HEK293 (cell line): ENCODE results near the gene B3GALNT1.

ENCODE experiments used
- CTCF ChIA-PET: fragments of 350-600 bp; formaldehyde crosslinking; extraction: SDS; loops from one replicate; lab custom pipeline; 2021; ENCODE audit warnings: antibody characterized with exemption; lab: Yijun Ruan, JAX
- POLR2A ChIA-PET: fragments of 300-600 bp; formaldehyde crosslinking; extraction: SDS; loops from one replicate; lab custom pipeline; 2020; ENCODE audit warnings: antibody characterized with exemption, inconsistent platforms; lab: Yijun Ruan, JAX
- H3K27ac ChIP-seq: fragments of 200-500 bp; sonication (Bioruptor generic); 2 replicates; pipeline ENCODE4 v1.5.1; 2014; ENCODE audit warnings: low read depth, low read length, control low read depth, inconsistent platforms; ENCODE audit errors: extremely low read depth
- H3K36me3 ChIP-seq, 2 experiments: fragments of 200-500 bp in 1 of 2; sonication (Bioruptor generic) in 1 of 2; 1 replicate in 1 of 2; 2 replicates in 1 of 2; pipeline ENCODE4 v1.5.1; 2014 to 2017; ENCODE audit warnings: inconsistent platforms in 2 of 2, low read length in 2 of 2; ENCODE audit not compliant: control insufficient read depth in 2 of 2, insufficient read depth in 1 of 2
- H3K4me1 ChIP-seq: fragments of 200-500 bp; sonication (Bioruptor generic); 2 replicates; pipeline ENCODE4 v1.5.1; 2014; ENCODE audit warnings: mild to moderate bottlenecking, low read length, inconsistent platforms; ENCODE audit not compliant: control insufficient read depth, insufficient read depth
- H3K4me3 ChIP-seq: 2 replicates; pipeline ENCODE4 v1.5.1; 2011; ENCODE audit warnings: low read depth, mild to moderate bottlenecking, control low read depth, low read length, moderate library complexity
- H3K9me3 ChIP-seq: fragments of 200-500 bp; sonication (Bioruptor generic); 2 replicates; pipeline ENCODE4 v1.5.1; 2014; ENCODE audit warnings: low read depth, low read length, inconsistent platforms; ENCODE audit not compliant: control insufficient read depth, insufficient read depth
- HOXA7 ChIP-seq: sonication (generic); formaldehyde crosslinking; IDR thresholded peaks from 2 replicates; pipeline ENCODE4 v1.8.1; 2022; ENCODE audit warnings: missing genetic modification reagents, borderline replicate concordance
- MZF1 ChIP-seq: fragments of 450-650 bp; formaldehyde crosslinking; IDR thresholded peaks from 2 replicates; pipeline ENCODE4 v1.5.1; 2017; ENCODE audit warnings: missing biosample characterization, missing genetic modification characterization, borderline replicate concordance
- SCRT2 ChIP-seq: fragments of 450-650 bp; formaldehyde crosslinking; IDR thresholded peaks from 2 replicates; pipeline ENCODE4 v1.5.1; 2016; ENCODE audit warnings: missing biosample characterization, missing genetic modification characterization
- ZFP69B ChIP-seq: fragments of 450-650 bp; formaldehyde crosslinking; IDR thresholded peaks from 2 replicates; pipeline ENCODE4 v1.5.1; 2016; ENCODE audit warnings: missing biosample characterization, missing genetic modification characterization
- ZNF169 ChIP-seq: fragments of 450-650 bp; formaldehyde crosslinking; IDR thresholded peaks from 2 replicates; pipeline ENCODE4 v1.5.1; 2016; ENCODE audit warnings: missing biosample characterization, missing genetic modification characterization
- ZNF623 ChIP-seq: fragments of 450-650 bp; formaldehyde crosslinking; IDR thresholded peaks from 2 replicates; pipeline ENCODE4 v1.5.1; 2016; ENCODE audit warnings: missing biosample characterization, missing genetic modification characterization
- ZXDB ChIP-seq: fragments of 450-650 bp; formaldehyde crosslinking; IDR thresholded peaks from 2 replicates; pipeline ENCODE4 v1.5.1; 2016; ENCODE audit warnings: missing biosample characterization, missing genetic modification characterization
- TF ChIP-seq, protein P1 (sequence below): fragments of 450-650 bp; formaldehyde crosslinking; conservative IDR thresholded peaks from 2 replicates; pipeline ENCODE4 v1.5.1; 2016; ENCODE audit warnings: low read depth, missing biosample characterization, missing genetic modification characterization
- TF ChIP-seq, protein P2 (sequence below): fragments of 450-650 bp; formaldehyde crosslinking; IDR thresholded peaks from 2 replicates; pipeline ENCODE4 v1.5.1; 2017; ENCODE audit warnings: missing biosample characterization, missing genetic modification characterization
- TF ChIP-seq, protein P3 (sequence below): fragments of 450-650 bp; formaldehyde crosslinking; IDR thresholded peaks from 2 replicates; pipeline ENCODE4 v1.5.1; 2016; ENCODE audit warnings: missing biosample characterization, missing genetic modification characterization
- TF ChIP-seq, protein P4 (sequence below): fragments of 450-650 bp; formaldehyde crosslinking; IDR thresholded peaks from 2 replicates; pipeline ENCODE4 v1.5.1; 2016; ENCODE audit warnings: missing biosample characterization, missing genetic modification characterization
- TF ChIP-seq, protein P5 (sequence below): fragments of 450-650 bp; formaldehyde crosslinking; IDR thresholded peaks from 2 replicates; pipeline ENCODE4 v1.5.1; 2016; ENCODE audit warnings: missing biosample characterization, missing genetic modification characterization, borderline replicate concordance

Gene B3GALNT1

DNA sequence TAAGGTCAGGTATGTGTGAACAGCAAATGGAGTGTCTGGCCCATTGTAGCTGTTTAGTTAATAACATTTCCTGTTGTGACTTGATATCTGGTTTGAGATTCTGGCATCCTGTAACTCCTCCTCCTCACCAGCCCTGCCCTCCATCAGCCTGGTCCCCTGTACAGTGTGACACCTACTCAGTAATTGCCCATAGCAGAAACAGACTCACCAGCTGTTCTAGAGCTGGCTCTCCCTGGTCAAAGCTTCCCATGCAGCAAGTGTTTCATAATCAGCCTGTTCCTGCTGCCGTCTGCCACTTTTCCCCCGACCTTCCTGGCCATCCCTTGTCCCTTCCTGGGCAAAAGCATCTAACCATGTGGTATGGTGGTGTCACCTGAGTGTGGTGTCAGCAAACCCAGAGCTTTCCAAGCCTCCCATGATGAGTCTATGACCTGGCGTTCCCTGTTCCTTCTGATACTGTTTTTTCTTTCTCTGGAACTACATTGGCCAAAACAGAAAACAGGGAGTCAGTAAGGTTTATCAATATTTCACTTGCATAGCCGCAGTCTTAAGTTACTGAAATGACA lies 55.4 kb downstream of the B3GALNT1 start:
- TF ChIP-seq, protein P1, sequence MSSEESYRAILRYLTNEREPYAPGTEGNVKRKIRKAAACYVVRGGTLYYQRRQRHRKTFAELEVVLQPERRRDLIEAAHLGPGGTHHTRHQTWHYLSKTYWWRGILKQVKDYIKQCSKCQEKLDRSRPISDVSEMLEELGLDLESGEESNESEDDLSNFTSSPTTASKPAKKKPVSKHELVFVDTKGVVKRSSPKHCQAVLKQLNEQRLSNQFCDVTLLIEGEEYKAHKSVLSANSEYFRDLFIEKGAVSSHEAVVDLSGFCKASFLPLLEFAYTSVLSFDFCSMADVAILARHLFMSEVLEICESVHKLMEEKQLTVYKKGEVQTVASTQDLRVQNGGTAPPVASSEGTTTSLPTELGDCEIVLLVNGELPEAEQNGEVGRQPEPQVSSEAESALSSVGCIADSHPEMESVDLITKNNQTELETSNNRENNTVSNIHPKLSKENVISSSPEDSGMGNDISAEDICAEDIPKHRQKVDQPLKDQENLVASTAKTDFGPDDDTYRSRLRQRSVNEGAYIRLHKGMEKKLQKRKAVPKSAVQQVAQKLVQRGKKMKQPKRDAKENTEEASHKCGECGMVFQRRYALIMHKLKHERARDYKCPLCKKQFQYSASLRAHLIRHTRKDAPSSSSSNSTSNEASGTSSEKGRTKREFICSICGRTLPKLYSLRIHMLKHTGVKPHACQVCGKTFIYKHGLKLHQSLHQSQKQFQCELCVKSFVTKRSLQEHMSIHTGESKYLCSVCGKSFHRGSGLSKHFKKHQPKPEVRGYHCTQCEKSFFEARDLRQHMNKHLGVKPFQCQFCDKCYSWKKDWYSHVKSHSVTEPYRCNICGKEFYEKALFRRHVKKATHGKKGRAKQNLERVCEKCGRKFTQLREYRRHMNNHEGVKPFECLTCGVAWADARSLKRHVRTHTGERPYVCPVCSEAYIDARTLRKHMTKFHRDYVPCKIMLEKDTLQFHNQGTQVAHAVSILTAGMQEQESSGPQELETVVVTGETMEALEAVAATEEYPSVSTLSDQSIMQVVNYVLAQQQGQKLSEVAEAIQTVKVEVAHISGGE (tag by site-specific recombination) = no peak
- TF ChIP-seq ZNF169 (tag by site-specific recombination) (no peak), SCRT2 (tag by site-specific recombination) (no peak), ZXDB (tag by site-specific recombination) (no peak), MZF1 (no peak), ZNF623 (tag by site-specific recombination) (no peak), ZFP69B (tag by site-specific recombination) (no peak), HOXA7 (CRISPR knock-in tag) (no peak)
- TF ChIP-seq, protein P2, sequence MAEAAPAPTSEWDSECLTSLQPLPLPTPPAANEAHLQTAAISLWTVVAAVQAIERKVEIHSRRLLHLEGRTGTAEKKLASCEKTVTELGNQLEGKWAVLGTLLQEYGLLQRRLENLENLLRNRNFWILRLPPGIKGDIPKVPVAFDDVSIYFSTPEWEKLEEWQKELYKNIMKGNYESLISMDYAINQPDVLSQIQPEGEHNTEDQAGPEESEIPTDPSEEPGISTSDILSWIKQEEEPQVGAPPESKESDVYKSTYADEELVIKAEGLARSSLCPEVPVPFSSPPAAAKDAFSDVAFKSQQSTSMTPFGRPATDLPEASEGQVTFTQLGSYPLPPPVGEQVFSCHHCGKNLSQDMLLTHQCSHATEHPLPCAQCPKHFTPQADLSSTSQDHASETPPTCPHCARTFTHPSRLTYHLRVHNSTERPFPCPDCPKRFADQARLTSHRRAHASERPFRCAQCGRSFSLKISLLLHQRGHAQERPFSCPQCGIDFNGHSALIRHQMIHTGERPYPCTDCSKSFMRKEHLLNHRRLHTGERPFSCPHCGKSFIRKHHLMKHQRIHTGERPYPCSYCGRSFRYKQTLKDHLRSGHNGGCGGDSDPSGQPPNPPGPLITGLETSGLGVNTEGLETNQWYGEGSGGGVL = no peak
- TF ChIP-seq, protein P3, sequence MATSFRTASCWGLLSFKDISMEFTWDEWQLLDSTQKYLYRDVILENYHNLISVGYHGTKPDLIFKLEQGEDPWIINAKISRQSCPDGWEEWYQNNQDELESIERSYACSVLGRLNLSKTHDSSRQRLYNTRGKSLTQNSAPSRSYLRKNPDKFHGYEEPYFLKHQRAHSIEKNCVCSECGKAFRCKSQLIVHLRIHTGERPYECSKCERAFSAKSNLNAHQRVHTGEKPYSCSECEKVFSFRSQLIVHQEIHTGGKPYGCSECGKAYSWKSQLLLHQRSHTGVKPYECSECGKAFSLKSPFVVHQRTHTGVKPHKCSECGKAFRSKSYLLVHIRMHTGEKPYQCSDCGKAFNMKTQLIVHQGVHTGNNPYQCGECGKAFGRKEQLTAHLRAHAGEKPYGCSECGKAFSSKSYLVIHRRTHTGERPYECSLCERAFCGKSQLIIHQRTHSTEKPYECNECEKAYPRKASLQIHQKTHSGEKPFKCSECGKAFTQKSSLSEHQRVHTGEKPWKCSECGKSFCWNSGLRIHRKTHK = no peak
- TF ChIP-seq, protein P4, sequence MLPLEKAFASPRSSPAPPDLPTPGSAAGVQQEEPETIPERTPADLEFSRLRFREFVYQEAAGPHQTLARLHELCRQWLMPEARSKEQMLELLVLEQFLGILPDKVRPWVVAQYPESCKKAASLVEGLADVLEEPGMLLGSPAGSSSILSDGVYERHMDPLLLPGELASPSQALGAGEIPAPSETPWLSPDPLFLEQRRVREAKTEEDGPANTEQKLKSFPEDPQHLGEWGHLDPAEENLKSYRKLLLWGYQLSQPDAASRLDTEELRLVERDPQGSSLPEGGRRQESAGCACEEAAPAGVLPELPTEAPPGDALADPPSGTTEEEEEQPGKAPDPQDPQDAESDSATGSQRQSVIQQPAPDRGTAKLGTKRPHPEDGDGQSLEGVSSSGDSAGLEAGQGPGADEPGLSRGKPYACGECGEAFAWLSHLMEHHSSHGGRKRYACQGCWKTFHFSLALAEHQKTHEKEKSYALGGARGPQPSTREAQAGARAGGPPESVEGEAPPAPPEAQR (tag by site-specific recombination) = no peak
- TF ChIP-seq, protein P5, sequence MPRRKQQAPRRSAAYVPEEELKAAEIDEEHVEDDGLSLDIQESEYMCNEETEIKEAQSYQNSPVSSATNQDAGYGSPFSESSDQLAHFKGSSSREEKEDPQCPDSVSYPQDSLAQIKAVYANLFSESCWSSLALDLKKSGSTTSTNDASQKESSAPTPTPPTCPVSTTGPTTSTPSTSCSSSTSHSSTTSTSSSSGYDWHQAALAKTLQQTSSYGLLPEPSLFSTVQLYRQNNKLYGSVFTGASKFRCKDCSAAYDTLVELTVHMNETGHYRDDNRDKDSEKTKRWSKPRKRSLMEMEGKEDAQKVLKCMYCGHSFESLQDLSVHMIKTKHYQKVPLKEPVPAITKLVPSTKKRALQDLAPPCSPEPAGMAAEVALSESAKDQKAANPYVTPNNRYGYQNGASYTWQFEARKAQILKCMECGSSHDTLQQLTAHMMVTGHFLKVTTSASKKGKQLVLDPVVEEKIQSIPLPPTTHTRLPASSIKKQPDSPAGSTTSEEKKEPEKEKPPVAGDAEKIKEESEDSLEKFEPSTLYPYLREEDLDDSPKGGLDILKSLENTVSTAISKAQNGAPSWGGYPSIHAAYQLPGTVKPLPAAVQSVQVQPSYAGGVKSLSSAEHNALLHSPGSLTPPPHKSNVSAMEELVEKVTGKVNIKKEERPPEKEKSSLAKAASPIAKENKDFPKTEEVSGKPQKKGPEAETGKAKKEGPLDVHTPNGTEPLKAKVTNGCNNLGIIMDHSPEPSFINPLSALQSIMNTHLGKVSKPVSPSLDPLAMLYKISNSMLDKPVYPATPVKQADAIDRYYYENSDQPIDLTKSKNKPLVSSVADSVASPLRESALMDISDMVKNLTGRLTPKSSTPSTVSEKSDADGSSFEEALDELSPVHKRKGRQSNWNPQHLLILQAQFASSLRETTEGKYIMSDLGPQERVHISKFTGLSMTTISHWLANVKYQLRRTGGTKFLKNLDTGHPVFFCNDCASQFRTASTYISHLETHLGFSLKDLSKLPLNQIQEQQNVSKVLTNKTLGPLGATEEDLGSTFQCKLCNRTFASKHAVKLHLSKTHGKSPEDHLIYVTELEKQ = no peak
- Histone ChIP-seq H3K9me3 (no peaks in the 10 kb centered on the region), H3K27ac (no peak overlapping the region), H3K36me3 (no peaks in the 10 kb centered on the region), H3K4me3 (no peak overlapping the region), H3K4me1 (no peaks in the 10 kb centered on the region)
- ChIA-PET CTCF (no interaction called here), POLR2A (no interaction called here)
